Liver (tissue), 3 donors: ENCODE results near the gene HELZ2.

ENCODE experiments used
- ATF3 ChIP-seq: IDR thresholded peaks from 2 replicates; pipeline ENCODE4 v1.6.1; 2016; ENCODE audit warnings: antibody characterized with exemption
- CTCF ChIP-seq: fragments of 150-350 bp; IDR thresholded peaks from 2 replicates; pipeline ENCODE4 v1.5.1; 2017; ENCODE audit warnings: improper control_type of control experiment, low read depth, low read length; ENCODE audit not compliant: missing input control
- FOXA1 ChIP-seq: IDR thresholded peaks from 2 replicates; pipeline ENCODE4 v1.6.1; 2016; ENCODE audit warnings: antibody characterized with exemption
- JUND ChIP-seq, 2 donors: IDR thresholded peaks; 2 replicates each; pipeline ENCODE4 v1.6.1; 2016; ENCODE audit warnings: antibody characterized with exemption in 2 of 2
- MAX ChIP-seq: IDR thresholded peaks from 2 replicates; pipeline ENCODE4 v1.6.1; 2016; ENCODE audit warnings: antibody characterized with exemption
- RAD21 ChIP-seq, 2 donors: IDR thresholded peaks; 2 replicates each; pipeline ENCODE4 v1.6.1; 2016; ENCODE audit warnings: antibody characterized with exemption in 2 of 2, mild to moderate bottlenecking in 2 of 2
- REST ChIP-seq: IDR thresholded peaks from 2 replicates; pipeline ENCODE4 v1.6.1; 2016; ENCODE audit warnings: antibody characterized with exemption, mild to moderate bottlenecking
- SP1 ChIP-seq: IDR thresholded peaks from 2 replicates; pipeline ENCODE4 v1.6.1; 2018; ENCODE audit warnings: antibody characterized with exemption, mild to moderate bottlenecking
- TAF1 ChIP-seq: conservative IDR thresholded peaks from 2 replicates; pipeline ENCODE4 v1.6.1; 2016; ENCODE audit warnings: antibody characterized with exemption, mild to moderate bottlenecking
- YY1 ChIP-seq: IDR thresholded peaks from 2 replicates; pipeline ENCODE4 v1.6.1; 2016; ENCODE audit warnings: antibody characterized with exemption, mild to moderate bottlenecking
- ZBTB33 ChIP-seq: IDR thresholded peaks from 2 replicates; pipeline ENCODE4 v1.6.1; 2016; ENCODE audit warnings: antibody characterized with exemption
- donor health status: healthy.
- donor health status: healthy.

GRCh38 chr20:63622096-63622495, 48.1 kb upstream of the HELZ2 start:
- TF ChIP-seq RAD21 (IDR thresholded peaks at IDR 0.05) (no peak), ZBTB33 (no peak), JUND (IDR thresholded peaks at IDR 0.05) (no peak), YY1 (no peak), CTCF (no peak), MAX (no peak), FOXA1 (no peak), SP1 (no peak), ATF3 (no peak), TAF1 (no peak), REST (no peak)
